HEK293T (cell line): Measurements from ENCODE around the gene COP1.
"Not testable (repeated sequence)": the region's sequence is repeated elsewhere in the genome, so short reads cannot be mapped to it uniquely, and the experiment has no call there.

ENCODE experiments used
- CTBP1 ChIP-seq: fragments of 450-650 bp; IDR thresholded peaks from 2 replicates; pipeline ENCODE4 v1.6.1; 2016; ENCODE audit warnings: borderline replicate concordance
- ELF4 ChIP-seq: fragments of 450-650 bp; IDR thresholded peaks from 2 replicates; pipeline ENCODE4 v1.6.1; 2017; ENCODE audit warnings: antibody characterized with exemption
- FOXA1 ChIP-seq: fragments of 450-650 bp; IDR thresholded peaks from 2 replicates; pipeline ENCODE4 v1.6.1; 2016; ENCODE audit warnings: mild to moderate bottlenecking
- FOXK2 ChIP-seq: fragments of 450-650 bp; IDR thresholded peaks from 2 replicates; pipeline ENCODE4 v1.6.1; 2016; ENCODE audit warnings: mild to moderate bottlenecking
- FOXM1 ChIP-seq: fragments of 450-650 bp; IDR thresholded peaks from 2 replicates; pipeline ENCODE4 v1.6.1; 2017; ENCODE audit warnings: mild to moderate bottlenecking, borderline replicate concordance
- L3MBTL2 ChIP-seq: fragments of 450-650 bp; conservative IDR thresholded peaks from 2 replicates; pipeline ENCODE4 v1.6.1; 2016; ENCODE audit warnings: mild to moderate bottlenecking
- LEF1 ChIP-seq: fragments of 450-650 bp; IDR thresholded peaks from 2 replicates; pipeline ENCODE4 v1.6.1; 2017; ENCODE audit warnings: mild to moderate bottlenecking, borderline replicate concordance
- NFRKB ChIP-seq: fragments of 450-650 bp; IDR thresholded peaks from 2 replicates; pipeline ENCODE4 v1.6.1; 2016; ENCODE audit warnings: mild to moderate bottlenecking, moderate library complexity
- SP1 ChIP-seq: fragments of 450-650 bp; IDR thresholded peaks from 2 replicates; pipeline ENCODE4 v1.6.1; 2017
- SUZ12 ChIP-seq: fragments of 450-650 bp; IDR thresholded peaks from 2 replicates; pipeline ENCODE4 v1.6.1; 2016; ENCODE audit warnings: mild to moderate bottlenecking
- TARDBP ChIP-seq: fragments of 450-650 bp; IDR thresholded peaks from 2 replicates; pipeline ENCODE4 v1.6.1; 2016

DNA sequence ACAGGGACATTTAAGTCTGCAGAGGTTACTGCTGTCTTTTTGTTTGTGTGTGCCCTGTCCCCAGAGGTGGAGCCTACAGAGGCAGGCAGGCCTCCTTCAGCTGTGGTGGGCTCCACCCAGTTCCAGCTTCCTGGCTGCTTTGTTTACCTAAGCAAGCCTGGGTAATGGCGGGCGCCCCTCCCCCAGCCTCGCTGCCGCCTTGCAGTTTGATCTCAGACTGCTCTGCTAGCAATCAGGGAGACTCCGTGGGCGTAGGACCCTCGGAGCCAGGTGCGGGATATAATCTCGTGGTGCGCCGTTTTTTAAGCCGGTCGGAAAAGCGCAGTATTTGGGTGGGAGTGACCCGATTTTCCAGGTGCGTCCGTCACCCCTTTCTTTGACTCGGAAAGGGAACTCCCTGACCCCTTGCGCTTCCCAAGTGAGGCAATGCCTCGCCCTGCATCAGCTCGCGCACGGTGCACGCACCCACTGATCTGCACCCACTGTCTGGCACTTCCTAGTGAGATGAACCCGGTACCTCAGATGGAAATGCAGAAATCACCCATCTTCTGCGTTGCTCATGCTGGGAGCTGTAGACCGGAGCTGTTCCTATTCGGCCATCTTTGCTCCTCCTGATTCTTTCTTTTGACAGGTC lies 199.2 kb downstream of the COP1 start:
- TF ChIP-seq SP1, SUZ12, FOXM1, FOXA1, ELF4, CTBP1, FOXK2, L3MBTL2, LEF1, NFRKB, TARDBP: not testable (repeated sequence)
